Smooth muscle cell (in vitro differentiated cells): Measurements from ENCODE around the gene CEP164. TPM values are rescaled to one million over a fixed set of nuclear protein-coding genes. Genes with fewer than 3 reads are reported as not detected.

Experiments used
- DNase-seq: peaks from one replicate; lab custom pipeline; 2025; ENCODE audit not compliant: unreplicated experiment; lab: John Stamatoyannopoulos, UW
- H2AFZ ChIP-seq: fragments of 200-600 bp; sonication (generic); 2 replicates; pipeline ENCODE4 v1.6.0; 2016; ENCODE audit warnings: antibody characterized with exemption, low read depth, mild to moderate bottlenecking
- H3F3A ChIP-seq: fragments of 200-600 bp; sonication (generic); 2 replicates; pipeline ENCODE4 v1.6.0; 2017; ENCODE audit warnings: antibody characterized with exemption, low read depth
- H3K27ac ChIP-seq: fragments of 200-600 bp; sonication (generic); 2 replicates; pipeline ENCODE4 v1.5.1; 2016; ENCODE audit warnings: low read depth, mild to moderate bottlenecking
- H3K27me3 ChIP-seq: fragments of 200-600 bp; sonication (generic); 2 replicates; pipeline ENCODE4 v1.6.1; 2016; ENCODE audit warnings: low read depth, mild to moderate bottlenecking
- H3K36me3 ChIP-seq: fragments of 200-600 bp; sonication (generic); 2 replicates; pipeline ENCODE4 v1.5.1; 2016; ENCODE audit warnings: low read depth
- H3K4me1 ChIP-seq: fragments of 200-600 bp; sonication (generic); 2 replicates; pipeline ENCODE4 v1.5.1; 2016; ENCODE audit warnings: low read depth
- H3K4me2 ChIP-seq: fragments of 200-600 bp; sonication (generic); 2 replicates; pipeline ENCODE4 v1.6.0; 2016; ENCODE audit warnings: mild to moderate bottlenecking
- H3K4me3 ChIP-seq: fragments of 200-600 bp; sonication (generic); 2 replicates; pipeline ENCODE4 v1.5.1; 2016; ENCODE audit warnings: mild to moderate bottlenecking
- H3K79me2 ChIP-seq: fragments of 200-600 bp; sonication (generic); 2 replicates; pipeline ENCODE4 v1.6.0; 2016; ENCODE audit warnings: low read depth, mild to moderate bottlenecking
- H3K9ac ChIP-seq: fragments of 200-600 bp; sonication (generic); 2 replicates; pipeline ENCODE4 v1.6.0; 2016; ENCODE audit warnings: low read depth
- H3K9me3 ChIP-seq: fragments of 200-600 bp; sonication (generic); replicated peaks from 2 replicates; pipeline ENCODE4 v1.5.1; 2016; ENCODE audit warnings: low read depth
- H4K20me1 ChIP-seq: fragments of 200-600 bp; sonication (generic); 2 replicates; pipeline ENCODE4 v1.6.0; 2016; ENCODE audit warnings: low read depth
- CTCF ChIP-seq: fragments of 200-600 bp; sonication (generic); IDR thresholded peaks from 2 replicates; pipeline ENCODE4 v1.5.1; 2017; ENCODE audit warnings: borderline replicate concordance, mild to moderate bottlenecking, antibody characterized with exemption; ENCODE audit not compliant: insufficient read depth, poor library complexity, severe bottlenecking
- WGBS: methylation state at CpG from one replicate; pipeline ENCODE4 v1.1.7; 2016; ENCODE audit warnings: low lambda C conversion rate; 5-methylcytosine and 5-hydroxymethylcytosine counted together
- polyA plus RNA-seq: library from polyadenylated mRNA; unstranded; fragments of >200 nt; fragmentation: Nextera tagmentation; extraction: Ambion mirVana; gene quantifications from 2 replicates; pipeline ENCODE4 v1.2.1, GENCODE V29; 2016
- total RNA-seq: library from RNA; depleted of rRNA; stranded (reverse); fragments of >200 nt; gene quantifications from 2 replicates; pipeline ENCODE4 v1.2.3, GENCODE V29; 2014

Gene CEP164
- total and polyA plus RNA-seq, 2 experiments from 2014 or later: 11.2 to 30.7 TPM

- no peak overlapping the region for H3K4me2 ChIP-seq
- 91% methylated on average over 15 of the region's 15 CpGs for WGBS
- TF ChIP-seq CTCF: no peak
- H4K20me1 ChIP-seq: no peaks in the 10 kb centered on the region
- peaks cover 6% of the 10 kb centered on the region for H3K4me1 ChIP-seq
- no peak overlapping the region for H3K9ac ChIP-seq
- H3F3A ChIP-seq: no peaks in the 10 kb centered on the region
- peaks cover 9% of the 10 kb centered on the region for H3K27me3 ChIP-seq
- no peak for DNase-seq
- H3K4me3 ChIP-seq: no peak overlapping the region
- H2AFZ ChIP-seq: no peak overlapping the region
- no peaks in the 10 kb centered on the region for H3K79me2 ChIP-seq
- H3K9me3 ChIP-seq: no peaks in the 10 kb centered on the region
- H3K36me3 ChIP-seq: no peaks in the 10 kb centered on the region
- H3K27ac ChIP-seq: no peak overlapping the region
Observed at GRCh38 chr11:117430293-117430955, 102.8 kb downstream of the CEP164 start.

GRCh38 chr11:117431436-117431835 is 103.8 kb downstream of the CEP164 start:
- Histone ChIP-seq H3K27ac (no peak overlapping the region), H3K79me2 (no peaks in the 10 kb centered on the region), H3K9ac (no peak overlapping the region), H3K4me3 (no peak overlapping the region), H3K36me3 (no peaks in the 10 kb centered on the region), H3F3A (no peaks in the 10 kb centered on the region), H3K9me3 (no peaks in the 10 kb centered on the region), H3K4me2 (no peak overlapping the region), H4K20me1 (no peaks in the 10 kb centered on the region), H3K27me3 (peaks cover 17% of the 10 kb centered on the region), H3K4me1 (peaks cover 6% of the 10 kb centered on the region), H2AFZ (no peak overlapping the region)
- 93% methylated on average over 7 of the region's 7 CpGs for WGBS
- TF ChIP-seq CTCF: no peak
- DNase-seq: no peak

GRCh38 chr11:117433717-117434116 is 106.1 kb downstream of the CEP164 start:
- H3K4me2 ChIP-seq: no peak overlapping the region
- no peak overlapping the region for H2AFZ ChIP-seq
- H3K27me3 ChIP-seq: peaks cover 17% of the 10 kb centered on the region
- H3K27ac ChIP-seq: no peak overlapping the region
- peaks cover 6% of the 10 kb centered on the region for H3K4me1 ChIP-seq
- DNase-seq: no peak
- no peak overlapping the region for H3K9ac ChIP-seq
- no peaks in the 10 kb centered on the region for H3K79me2 ChIP-seq
- H3K9me3 ChIP-seq: no peaks in the 10 kb centered on the region
- no peaks in the 10 kb centered on the region for H4K20me1 ChIP-seq
- no peak overlapping the region for H3K4me3 ChIP-seq
- no peak for TF ChIP-seq CTCF
- no peaks in the 10 kb centered on the region for H3F3A ChIP-seq
- no peaks in the 10 kb centered on the region for H3K36me3 ChIP-seq

- 88% methylated on average over 1 of the region's 1 CpG for WGBS
- no peaks in the 10 kb centered on the region for H4K20me1 ChIP-seq
- peaks cover 17% of the 10 kb centered on the region for H3K27me3 ChIP-seq
- H3K9me3 ChIP-seq: no peaks in the 10 kb centered on the region
- H3K4me2 ChIP-seq: no peak overlapping the region
- no peak overlapping the region for H3K27ac ChIP-seq
- H3K4me3 ChIP-seq: no peak overlapping the region
- DNase-seq: no peak
- no peaks in the 10 kb centered on the region for H3K79me2 ChIP-seq
- H3K9ac ChIP-seq: no peak overlapping the region
- TF ChIP-seq CTCF: no peak
- peaks cover 5% of the 10 kb centered on the region for H3K4me1 ChIP-seq
- H2AFZ ChIP-seq: no peak overlapping the region
- no peaks in the 10 kb centered on the region for H3F3A ChIP-seq
- H3K36me3 ChIP-seq: no peaks in the 10 kb centered on the region
Observed at GRCh38 chr11:117434481-117434880, 106.8 kb downstream of the CEP164 start.
